Fibroblast of the aortic adventitia (primary cell): Measurements from ENCODE around the gene FIGNL2. TPM values are rescaled to one million over a fixed set of nuclear protein-coding genes. Genes with fewer than 3 reads are reported as not detected.

Experiments used
- DNase-seq: peaks from one replicate; pipeline ENCODE4 v3.0.0-alpha.2; 2010; ENCODE audit warnings: low read depth
- H3K4me3 ChIP-seq: 2 replicates; pipeline ENCODE4 v1.5.1; 2011; ENCODE audit warnings: low read depth, mild to moderate bottlenecking, control low read depth, low read length, moderate library complexity
- total RNA-seq: library from RNA; depleted of rRNA; stranded (reverse); fragments of >200 nt; gene quantifications from 2 replicates; pipeline ENCODE4 v1.2.3, GENCODE V29; 2012; ENCODE audit warnings: low replicate concordance
- TF ChIP-seq, protein P1 (sequence below): IDR thresholded peaks from 2 replicates; pipeline ENCODE4 v1.5.1; 2011; ENCODE audit warnings: mild to moderate bottlenecking, low read length, control low read depth, inconsistent platforms; ENCODE audit not compliant: insufficient read depth

Gene FIGNL2
- total RNA-seq, 1 donor, result 0.18 TPM

DNA sequence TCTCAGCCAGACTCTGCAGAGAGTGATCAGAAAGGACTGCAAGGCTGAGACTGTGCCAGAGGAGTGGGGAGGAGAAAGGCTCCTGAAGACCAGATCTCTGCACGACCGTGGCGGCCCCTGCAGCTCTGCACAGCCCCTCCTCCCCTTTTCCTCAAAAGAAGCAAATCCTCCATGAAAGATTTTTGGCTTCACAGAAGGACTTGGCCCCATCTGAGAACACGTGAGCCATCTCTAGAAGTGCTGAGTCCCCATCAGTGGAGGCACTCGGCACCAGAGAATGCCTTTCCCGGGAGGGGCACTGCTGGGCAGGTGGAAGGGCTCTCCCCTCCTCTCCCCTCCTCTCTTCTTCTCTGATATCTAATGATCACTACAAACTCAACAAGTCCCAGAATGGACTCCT, 6.8 kb downstream of the FIGNL2 start:
- H3K4me3 ChIP-seq, result no peak overlapping the region
- DNase-seq, result no peak
- TF ChIP-seq, protein P1, sequence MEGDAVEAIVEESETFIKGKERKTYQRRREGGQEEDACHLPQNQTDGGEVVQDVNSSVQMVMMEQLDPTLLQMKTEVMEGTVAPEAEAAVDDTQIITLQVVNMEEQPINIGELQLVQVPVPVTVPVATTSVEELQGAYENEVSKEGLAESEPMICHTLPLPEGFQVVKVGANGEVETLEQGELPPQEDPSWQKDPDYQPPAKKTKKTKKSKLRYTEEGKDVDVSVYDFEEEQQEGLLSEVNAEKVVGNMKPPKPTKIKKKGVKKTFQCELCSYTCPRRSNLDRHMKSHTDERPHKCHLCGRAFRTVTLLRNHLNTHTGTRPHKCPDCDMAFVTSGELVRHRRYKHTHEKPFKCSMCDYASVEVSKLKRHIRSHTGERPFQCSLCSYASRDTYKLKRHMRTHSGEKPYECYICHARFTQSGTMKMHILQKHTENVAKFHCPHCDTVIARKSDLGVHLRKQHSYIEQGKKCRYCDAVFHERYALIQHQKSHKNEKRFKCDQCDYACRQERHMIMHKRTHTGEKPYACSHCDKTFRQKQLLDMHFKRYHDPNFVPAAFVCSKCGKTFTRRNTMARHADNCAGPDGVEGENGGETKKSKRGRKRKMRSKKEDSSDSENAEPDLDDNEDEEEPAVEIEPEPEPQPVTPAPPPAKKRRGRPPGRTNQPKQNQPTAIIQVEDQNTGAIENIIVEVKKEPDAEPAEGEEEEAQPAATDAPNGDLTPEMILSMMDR, result no peak

- TF ChIP-seq, protein P1, result no peak
- H3K4me3 ChIP-seq, result no peak overlapping the region
- DNase-seq, result no peak
Observed at GRCh38 chr12:51840966-51841365, 7.6 kb downstream of the FIGNL2 start.

- H3K4me3 ChIP-seq, result no peak overlapping the region
- TF ChIP-seq, protein P1, result no peak
- DNase-seq, result no peak
Observed at GRCh38 chr12:51839310-51839947, 9.1 kb downstream of the FIGNL2 start.

GRCh38 chr12:51838762-51839161, 9.8 kb downstream of the FIGNL2 start:
- no peak overlapping the region for H3K4me3 ChIP-seq
- no peak for DNase-seq
- TF ChIP-seq, protein P1, result no peak

DNA sequence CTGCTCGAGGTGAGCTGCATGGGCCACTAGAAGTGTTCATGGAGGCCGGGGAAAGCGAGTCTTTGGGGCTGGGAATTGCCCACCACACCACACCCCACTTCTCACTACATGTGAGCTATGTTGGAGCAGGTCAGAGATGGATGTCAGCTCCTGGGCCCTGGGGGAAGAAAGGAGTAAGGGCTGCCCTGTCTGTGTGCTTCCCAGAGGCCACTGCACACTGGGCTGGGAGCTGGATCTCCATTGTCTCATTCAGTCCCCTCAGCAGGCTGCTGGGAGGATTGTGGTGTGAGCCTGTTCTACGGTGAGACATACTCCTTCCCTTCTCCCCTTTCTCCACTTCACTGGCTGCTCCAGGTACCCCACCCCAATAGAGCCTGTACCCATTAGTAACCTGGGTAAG, 10.5 kb downstream of the FIGNL2 start:
- TF ChIP-seq, protein P1, result no peak
- no peak overlapping the region for H3K4me3 ChIP-seq
- no peak for DNase-seq

- no peak for DNase-seq
- H3K4me3 ChIP-seq, result no peak overlapping the region
- TF ChIP-seq, protein P1, result no peak
Observed at GRCh38 chr12:51837286-51837685, 11.2 kb downstream of the FIGNL2 start.

DNA sequence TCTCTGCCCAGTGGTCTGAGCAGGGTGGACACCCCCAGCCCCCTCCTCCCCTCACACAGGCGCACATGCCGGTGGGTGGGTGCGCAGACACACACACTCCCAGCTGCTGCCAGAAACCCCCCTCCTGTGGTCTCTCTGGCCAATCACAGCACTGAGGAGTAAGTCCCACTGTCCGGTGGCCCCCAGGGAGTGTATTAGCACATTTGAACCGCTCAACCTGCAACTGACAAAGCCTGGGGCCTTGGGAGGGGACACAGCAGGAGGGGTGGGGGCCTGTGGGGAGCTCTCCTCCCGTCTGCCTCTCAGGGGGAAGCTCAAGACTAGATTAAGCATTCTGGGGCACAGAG, 11.7 kb downstream of the FIGNL2 start:
- no peak overlapping the region for H3K4me3 ChIP-seq
- DNase-seq, result no peak
- TF ChIP-seq, protein P1, result no peak
